Karpas-422 (cell line): Measurements from ENCODE around the gene PLSCR1. TPM values are rescaled to one million over a fixed set of nuclear protein-coding genes. Genes with fewer than 3 reads are reported as not detected.

Experiments used
- small RNA-seq: library from RNA; depleted of rRNA; stranded (forward); fragments of <200 nt; gene quantifications from one replicate; pipeline ENCODE3, GENCODE V24; 2014
- total RNA-seq: library from RNA; depleted of rRNA; stranded (reverse); fragments of >200 nt; shearing (Covaris generic); gene quantifications from 2 replicates; pipeline ENCODE4 v1.2.3, GENCODE V29; 2014; ENCODE audit warnings: low replicate concordance; rRNA removed

The PLSCR1 gene
- total RNA-seq, 1 experiment from 2014 or later, result 26.2 TPM

Small RNAs within 50 kb of the gene (small RNA-seq; reads per million reads assigned to genes)
- not detected for gene RNU6-428P

Other genes with a start within 250 kb of the PLSCR1 start
- gene PLSCR2, start 75.0 kb downstream of the PLSCR1 start, total RNA-seq, result 1.0 TPM in 1 of 2 replicates, not detected in the other
- gene PLSCR5, start 60.7 kb upstream of the PLSCR1 start, total RNA-seq, result not detected in 2 replicates